Measurements from ENCODE around the gene MAP7. TPM values are rescaled to one million over a fixed set of nuclear protein-coding genes. Genes with fewer than 3 reads are reported as not detected.
A peak's percentile ranks its signal among the peaks of the same experiment; 100 is the strongest.

The MAP7 gene
- total and polyA plus RNA-seq, 2 of the 13 experiments (the other 11 are each of a cell fraction or from before 2014, with no cell fraction given): 0.04 TPM; not detected in 1

DNA sequence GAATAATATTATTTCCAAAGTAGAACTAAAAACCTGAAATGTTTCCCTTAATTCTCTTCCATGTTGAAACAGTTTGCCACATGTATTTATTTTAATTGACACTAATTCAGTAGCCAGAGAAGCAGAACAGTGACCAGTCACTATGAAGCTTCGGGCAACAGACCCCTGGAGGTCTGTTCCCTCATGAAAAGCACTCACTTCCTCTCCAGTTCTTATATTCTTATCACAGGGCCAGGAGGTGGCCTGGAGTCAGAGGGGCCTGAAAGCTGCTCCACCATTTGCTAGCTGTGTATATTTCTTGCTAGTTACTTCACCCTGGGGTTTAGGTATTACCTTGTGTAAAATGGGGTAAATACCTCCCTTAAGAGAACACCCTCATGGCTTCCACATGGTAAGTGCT lies 49.1 kb downstream of the MAP7 start (continued):
- TF ChIP-seq, protein P1, sequence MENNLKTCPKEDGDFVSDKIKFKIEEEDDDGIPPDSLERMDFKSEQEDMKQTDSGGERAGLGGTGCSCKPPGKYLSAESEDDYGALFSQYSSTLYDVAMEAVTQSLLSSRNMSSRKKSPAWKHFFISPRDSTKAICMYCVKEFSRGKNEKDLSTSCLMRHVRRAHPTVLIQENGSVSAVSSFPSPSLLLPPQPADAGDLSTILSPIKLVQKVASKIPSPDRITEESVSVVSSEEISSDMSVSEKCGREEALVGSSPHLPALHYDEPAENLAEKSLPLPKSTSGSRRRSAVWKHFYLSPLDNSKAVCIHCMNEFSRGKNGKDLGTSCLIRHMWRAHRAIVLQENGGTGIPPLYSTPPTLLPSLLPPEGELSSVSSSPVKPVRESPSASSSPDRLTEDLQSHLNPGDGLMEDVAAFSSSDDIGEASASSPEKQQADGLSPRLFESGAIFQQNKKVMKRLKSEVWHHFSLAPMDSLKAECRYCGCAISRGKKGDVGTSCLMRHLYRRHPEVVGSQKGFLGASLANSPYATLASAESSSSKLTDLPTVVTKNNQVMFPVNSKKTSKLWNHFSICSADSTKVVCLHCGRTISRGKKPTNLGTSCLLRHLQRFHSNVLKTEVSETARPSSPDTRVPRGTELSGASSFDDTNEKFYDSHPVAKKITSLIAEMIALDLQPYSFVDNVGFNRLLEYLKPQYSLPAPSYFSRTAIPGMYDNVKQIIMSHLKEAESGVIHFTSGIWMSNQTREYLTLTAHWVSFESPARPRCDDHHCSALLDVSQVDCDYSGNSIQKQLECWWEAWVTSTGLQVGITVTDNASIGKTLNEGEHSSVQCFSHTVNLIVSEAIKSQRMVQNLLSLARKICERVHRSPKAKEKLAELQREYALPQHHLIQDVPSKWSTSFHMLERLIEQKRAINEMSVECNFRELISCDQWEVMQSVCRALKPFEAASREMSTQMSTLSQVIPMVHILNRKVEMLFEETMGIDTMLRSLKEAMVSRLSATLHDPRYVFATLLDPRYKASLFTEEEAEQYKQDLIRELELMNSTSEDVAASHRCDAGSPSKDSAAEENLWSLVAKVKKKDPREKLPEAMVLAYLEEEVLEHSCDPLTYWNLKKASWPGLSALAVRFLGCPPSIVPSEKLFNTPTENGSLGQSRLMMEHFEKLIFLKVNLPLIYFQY (CRISPR knock-in tag; IDR thresholded peaks at IDR 0.05; ENCODE audit: borderline replicate concordance): no peak
- TF ChIP-seq ZFP36L1 (CRISPR knock-in tag; IDR thresholded peaks at IDR 0.05) (no peak), GZF1 (CRISPR knock-in tag; IDR thresholded peaks at IDR 0.05) (no peak), ZNF431 (CRISPR knock-in tag; IDR thresholded peaks at IDR 0.05; ENCODE audit: borderline replicate concordance, low read depth) (no peak), ZNF589 (CRISPR knock-in tag; conservative IDR thresholded peaks at IDR 0.05) (no peak), ZNF543 (CRISPR knock-in tag; IDR thresholded peaks at IDR 0.05) (no peak), HNF4G (IDR thresholded peaks at IDR 0.05; ENCODE audit: borderline replicate concordance, low read depth, low read length) (no peak), HNF4G (CRISPR knock-in tag; IDR thresholded peaks at IDR 0.05; ENCODE audit: borderline replicate concordance, low read depth) (no peak), ZKSCAN8 (CRISPR knock-in tag; IDR thresholded peaks at IDR 0.05; ENCODE audit: borderline replicate concordance) (no peak)

DNA sequence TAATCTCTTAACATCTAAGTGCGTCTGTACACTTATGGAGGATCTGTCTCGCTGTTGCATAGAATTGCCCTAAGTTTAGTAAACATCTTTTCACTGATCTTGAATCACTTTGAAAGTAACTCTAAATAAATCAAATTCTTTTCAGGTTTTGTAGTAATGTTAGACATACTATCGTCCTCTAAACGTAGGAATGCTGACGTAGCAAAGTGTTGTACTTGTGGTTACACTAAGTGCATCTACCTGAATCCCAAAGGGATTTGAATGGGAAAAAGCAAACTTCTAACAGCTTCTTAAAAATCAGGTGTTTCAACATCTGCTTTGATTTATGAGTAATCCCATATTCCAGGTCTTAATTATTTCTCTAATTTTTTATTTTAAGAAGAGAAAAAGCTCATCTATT lies 49.8 kb downstream of the MAP7 start:
- intact Hi-C loops (cut with micrococcal nuclease; ENCODE audit: unreplicated experiment) (no loop called here), in situ Hi-C loops (cut with HindIII; ENCODE audit: extremely low pct_ligation_motif_present, low pct_unique_long_range_greater_than_20kb) (no loop called here)
- ChIA-PET POLR2A (no interaction called here), CTCF (ENCODE audit: low intra/inter-chr PET ratio, low total read pairs) (no interaction called here)
- H4K20me1 ChIP-seq (ENCODE audit: insufficient read depth, low read length): no peaks in the 10 kb centered on the region
- H3K9me3 ChIP-seq (ENCODE audit: low read length): no peaks in the 10 kb centered on the region
- H2AFZ ChIP-seq (ENCODE audit: low read length): no peak overlapping the region
- H3K27me3 ChIP-seq (ENCODE audit: control insufficient read depth in 1 of 2, insufficient read depth in 2 of 2, low read length in 2 of 2): no peaks in the 10 kb centered on the region
- H3K4me3 ChIP-seq (replicated peaks in 1 of 3; ENCODE audit: insufficient read depth in 1 of 3, low read depth in 2 of 3, low read length in 3 of 3): no peak overlapping the region
- H3K9ac ChIP-seq (ENCODE audit: insufficient read depth, low read depth, low read length): no peak overlapping the region
- no peak overlapping the region for H3K4me2 ChIP-seq (ENCODE audit: low read depth, low read length)
- DNase-seq (ENCODE audit: low spot score) (no peak), ATAC-seq (no peak), FAIRE-seq (no peak)
- no peaks in the 10 kb centered on the region for H3K4me1 ChIP-seq (ENCODE audit: insufficient read depth, low read length)
- no peaks in the 10 kb centered on the region for H3K36me3 ChIP-seq (replicated peaks in 1 of 2; ENCODE audit: control insufficient read depth in 1 of 2, insufficient read depth in 2 of 2, low read length in 2 of 2)
- BruUV-seq (replicated peaks): no TSS peak
- no peaks in the 10 kb centered on the region for H3K79me2 ChIP-seq (ENCODE audit: insufficient read depth, low read length)
- H3K27ac ChIP-seq (ENCODE audit: extremely low read length, insufficient read depth, low read length): no peak overlapping the region
- WGBS (ENCODE audit: low lambda C conversion rate): 20% methylated on average over 5 of the region's 5 CpGs
- TF ChIP-seq RNF2 (conservative IDR thresholded peaks at IDR 0.05; ENCODE audit: low read depth): no peak
- no peak for TF ChIP-seq ERF (CRISPR knock-in tag; IDR thresholded peaks at IDR 0.05)
- no peak for TF ChIP-seq AKAP8 (CRISPR knock-in tag; IDR thresholded peaks at IDR 0.05)
- peak; percentile 94 to 97 for TF ChIP-seq MAFK (conservative IDR thresholded peaks at IDR 0.05 in 1 of 2, IDR thresholded peaks at IDR 0.05 in 1 of 2; ENCODE audit: low read length in 2 of 2)
- TF ChIP-seq NFE2 (CRISPR knock-in tag; IDR thresholded peaks at IDR 0.05): no peak
- no peak for TF ChIP-seq MTA3 (CRISPR knock-in tag; IDR thresholded peaks at IDR 0.05)
- no peak for TF ChIP-seq ELF4 (CRISPR knock-in tag; IDR thresholded peaks at IDR 0.05; ENCODE audit: borderline replicate concordance)
- no peak for TF ChIP-seq ZNF777 (CRISPR knock-in tag; IDR thresholded peaks at IDR 0.05)
- TF ChIP-seq MED8 (CRISPR knock-in tag; IDR thresholded peaks at IDR 0.05; ENCODE audit: insufficient replicate concordance): no peak
- no peak for TF ChIP-seq GPN1 (CRISPR knock-in tag; IDR thresholded peaks at IDR 0.05; ENCODE audit: borderline replicate concordance)
- TF ChIP-seq, protein P2, sequence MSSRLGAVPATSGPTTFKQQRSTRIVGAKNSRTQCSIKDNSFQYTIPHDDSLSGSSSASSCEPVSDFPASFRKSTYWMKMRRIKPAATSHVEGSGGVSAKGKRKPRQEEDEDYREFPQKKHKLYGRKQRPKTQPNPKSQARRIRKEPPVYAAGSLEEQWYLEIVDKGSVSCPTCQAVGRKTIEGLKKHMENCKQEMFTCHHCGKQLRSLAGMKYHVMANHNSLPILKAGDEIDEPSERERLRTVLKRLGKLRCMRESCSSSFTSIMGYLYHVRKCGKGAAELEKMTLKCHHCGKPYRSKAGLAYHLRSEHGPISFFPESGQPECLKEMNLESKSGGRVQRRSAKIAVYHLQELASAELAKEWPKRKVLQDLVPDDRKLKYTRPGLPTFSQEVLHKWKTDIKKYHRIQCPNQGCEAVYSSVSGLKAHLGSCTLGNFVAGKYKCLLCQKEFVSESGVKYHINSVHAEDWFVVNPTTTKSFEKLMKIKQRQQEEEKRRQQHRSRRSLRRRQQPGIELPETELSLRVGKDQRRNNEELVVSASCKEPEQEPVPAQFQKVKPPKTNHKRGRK (CRISPR knock-in tag; IDR thresholded peaks at IDR 0.05): no peak
- TF ChIP-seq RFXAP (CRISPR knock-in tag; IDR thresholded peaks at IDR 0.05; ENCODE audit: borderline replicate concordance): no peak
- no peak for TF ChIP-seq ZSCAN20 (CRISPR knock-in tag; IDR thresholded peaks at IDR 0.05; ENCODE audit: borderline replicate concordance)

Measured in HepG2 (cell line).